Gastroesophageal sphincter (tissue), 4 donors: ENCODE data around the gene GDPD5. TPM values are rescaled to one million over a fixed set of nuclear protein-coding genes. Genes with fewer than 3 reads are reported as not detected.

Experiments used
- ATAC-seq: fragments of 150-250 bp; one replicate; pipeline ENCODE4 v1.9.1; 2016; ENCODE audit warnings: mild to moderate bottlenecking, moderate library complexity
- H3K27ac ChIP-seq, 4 donors: fragments of 200-600 bp; sonication (generic) in 3 of 4; 1 replicate in 3 of 4; 2 replicates in 1 of 4; pipeline ENCODE4 v1.5.1; 2016 to 2019
- H3K27me3 ChIP-seq: fragments of 200-600 bp; sonication (generic); one replicate; pipeline ENCODE4 v1.5.1; 2019
- H3K36me3 ChIP-seq, 2 donors: fragments of 200-600 bp; sonication (generic); one replicate each; pipeline ENCODE4 v1.5.1; 2019; ENCODE audit warnings: control low read depth in 1 of 2
- H3K4me1 ChIP-seq, 3 donors: fragments of 200-600 bp; sonication (generic); 1 replicate in 2 of 3; 2 replicates in 1 of 3; pipeline ENCODE4 v1.5.1; 2016 to 2019; ENCODE audit warnings: control low read depth in 2 of 3
- H3K4me3 ChIP-seq, 2 donors: fragments of 200-600 bp; sonication (generic); one replicate each; pipeline ENCODE4 v1.5.1; 2019; ENCODE audit warnings: mild to moderate bottlenecking in 1 of 2, moderate library complexity in 1 of 2
- H3K9me3 ChIP-seq, 3 donors: fragments of 200-600 bp; sonication (generic); one replicate each; pipeline ENCODE4 v1.5.1; 2017 to 2019; ENCODE audit warnings: control low read depth in 2 of 3
- CTCF ChIP-seq, 4 experiments: fragments of 200-600 bp in 2 of 4; fragments of 450-650 bp in 2 of 4; sonication (generic) in 1 of 4; IDR thresholded peaks; one replicate each; pipeline ENCODE4 v1.5.1; 2017 to 2019; ENCODE audit warnings: antibody characterized with exemption in 4 of 4, mild to moderate bottlenecking in 2 of 4, moderate library complexity in 2 of 4
- EP300 ChIP-seq: sonication (generic); formaldehyde crosslinking; IDR thresholded peaks from one replicate; pipeline ENCODE4 v1.6.1; 2017; ENCODE audit warnings: antibody characterized with exemption, mild to moderate bottlenecking
- POLR2A ChIP-seq, 2 donors: fragments of 450-650 bp; IDR thresholded peaks; one replicate each; pipeline ENCODE4 v1.6.1; 2017; ENCODE audit warnings: antibody characterized with exemption in 2 of 2, mild to moderate bottlenecking in 2 of 2, moderate library complexity in 1 of 2
- POLR2AphosphoS5 ChIP-seq: sonication (generic); formaldehyde crosslinking; IDR thresholded peaks from one replicate; pipeline ENCODE4 v1.6.1; 2017; ENCODE audit warnings: antibody characterized with exemption
- WGBS, 2 donors: methylation state at CpG; one replicate each; pipeline ENCODE4 v1.1.5; 2018; ENCODE audit warnings: low coverage in 1 of 2; 5-methylcytosine and 5-hydroxymethylcytosine counted together
- total RNA-seq, 4 donors: library from RNA; depleted of rRNA; stranded (reverse); fragments of >200 nt; gene quantifications; one replicate each; pipeline ENCODE4 v1.1.0, GENCODE V29; 2016

The GDPD5 gene
- total RNA-seq, 4 donors from 2014 or later: 3.8 to 9.3 (median 6.4) TPM

- ATAC-seq: peak; percentile 73
- H3K27me3 ChIP-seq: no peaks in the 10 kb centered on the region
- no peak overlapping the region for H3K4me3 ChIP-seq
- TF ChIP-seq POLR2AphosphoS5 (no peak), POLR2A (IDR thresholded peaks at IDR 0.05) (no peak), CTCF (IDR thresholded peaks at IDR 0.05) (no peak), EP300 (no peak)
- H3K36me3 ChIP-seq: no peaks in the 10 kb centered on the region
- WGBS, 2 donors: 22 to 23% methylated on average over 5 to 7 of the region's 14 CpGs
- H3K4me1 ChIP-seq: peaks cover 0 to 26% (median 6%) of the 10 kb centered on the region in 3 donors
- H3K9me3 ChIP-seq: no peaks in the 10 kb centered on the region
- peak overlapping the region in 2 of 4 donors; percentile 14 to 49 for H3K27ac ChIP-seq
Measured at GRCh38 chr11:75468534-75469340, 57.0 kb downstream of the GDPD5 start.

- Histone ChIP-seq H3K4me3 (no peak overlapping the region), H3K36me3 (no peaks in the 10 kb centered on the region), H3K4me1 (peaks cover 0 to 26% (median 6%) of the 10 kb centered on the region in 3 donors), H3K27me3 (no peaks in the 10 kb centered on the region), H3K9me3 (no peaks in the 10 kb centered on the region), H3K27ac (no peak overlapping the region)
- no peak for TF ChIP-seq POLR2AphosphoS5
- TF ChIP-seq CTCF (IDR thresholded peaks at IDR 0.05): no peak
- ATAC-seq: no peak
- no CpG with 5 or more reads among the region's 4 CpGs for WGBS, 2 donors
Measured at GRCh38 chr11:75467881-75468280, 57.9 kb downstream of the GDPD5 start.

DNA sequence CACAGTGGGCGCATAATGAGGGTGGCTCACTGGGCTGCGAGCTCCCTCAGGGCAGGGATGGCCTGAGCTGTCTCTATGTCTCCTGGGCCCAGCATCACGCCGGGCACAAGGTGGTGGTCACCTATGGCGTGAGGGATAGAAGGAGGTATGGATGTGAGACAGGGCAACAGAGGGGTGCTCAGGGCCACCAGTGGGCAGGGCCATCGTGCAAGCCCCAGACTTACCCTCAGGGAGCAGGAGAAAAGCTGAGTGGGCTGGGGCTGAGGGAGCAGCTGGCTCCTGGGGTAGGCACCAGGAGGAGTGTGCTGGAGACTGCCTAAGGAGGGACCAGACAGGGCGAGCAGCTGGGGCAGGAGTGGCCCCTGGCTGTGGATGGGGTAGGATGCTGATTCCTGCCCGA, 58.4 kb downstream of the GDPD5 start:
- no peak for TF ChIP-seq POLR2AphosphoS5
- TF ChIP-seq POLR2A (IDR thresholded peaks at IDR 0.05): no peak
- no peak for TF ChIP-seq CTCF (IDR thresholded peaks at IDR 0.05)
- TF ChIP-seq EP300: no peak
- Histone ChIP-seq H3K27ac (no peak overlapping the region), H3K9me3 (no peaks in the 10 kb centered on the region), H3K4me3 (no peak overlapping the region), H3K27me3 (no peaks in the 10 kb centered on the region), H3K36me3 (no peaks in the 10 kb centered on the region), H3K4me1 (peaks cover 0 to 26% (median 6%) of the 10 kb centered on the region in 3 donors)
- WGBS, 2 donors: 93 to 98% methylated on average over 3 to 5 of the region's 8 CpGs
- ATAC-seq: no peak

DNA sequence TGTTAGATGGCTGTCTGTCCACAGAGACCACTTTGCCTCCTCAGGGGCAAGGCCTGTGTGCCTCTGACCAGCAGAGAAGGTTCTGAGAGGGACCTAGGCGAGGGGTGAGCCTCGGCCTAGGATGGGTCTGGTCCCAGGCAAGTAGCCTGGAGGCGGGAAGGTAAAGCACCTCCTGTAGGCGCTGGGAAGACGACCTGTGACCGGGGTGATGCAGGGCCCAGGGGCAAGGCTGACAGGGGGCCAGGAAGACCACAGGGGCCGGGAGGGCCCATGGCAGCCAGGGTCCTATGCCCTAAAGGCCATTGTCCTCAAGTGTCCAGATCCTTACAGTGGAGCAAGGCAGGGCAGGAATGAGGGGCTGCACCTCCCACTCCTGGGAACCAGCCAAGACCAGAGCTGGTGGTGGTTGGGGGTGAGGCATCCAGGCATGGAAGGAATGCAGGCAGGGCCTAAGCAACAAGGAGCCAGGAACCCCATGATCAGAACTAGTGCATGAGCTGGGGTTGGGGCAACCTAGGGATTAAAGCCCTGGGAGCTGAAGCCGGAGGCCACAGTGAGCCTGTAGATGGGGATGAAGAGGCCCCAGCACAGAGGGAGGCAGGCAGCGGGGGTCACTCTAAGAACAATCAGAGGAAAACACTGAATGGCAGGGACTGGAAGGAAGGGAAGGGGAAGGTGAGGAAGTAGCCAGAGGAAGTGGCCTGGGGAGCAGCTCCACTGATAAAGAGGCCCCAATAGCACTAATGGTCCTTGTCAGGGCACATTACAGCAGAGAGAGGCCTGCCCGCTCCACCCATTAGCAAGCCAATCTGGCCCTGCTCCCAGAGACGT, 59.8 kb downstream of the GDPD5 start:
- Histone ChIP-seq H3K4me3 (no peak overlapping the region), H3K27me3 (no peaks in the 10 kb centered on the region), H3K27ac (no peak overlapping the region), H3K9me3 (no peaks in the 10 kb centered on the region), H3K4me1 (peaks cover 0 to 26% (median 6%) of the 10 kb centered on the region in 3 donors), H3K36me3 (no peaks in the 10 kb centered on the region)
- WGBS, 2 donors: 63 to 90% methylated on average over 3 to 4 of the region's 11 CpGs
- TF ChIP-seq POLR2A (IDR thresholded peaks at IDR 0.05): no peak
- no peak for TF ChIP-seq CTCF (IDR thresholded peaks at IDR 0.05)
- ATAC-seq: no peak
